DOHH2 (cell line): ENCODE data around the gene TESK1.

Source experiments
- CTCF ChIP-seq: fragments of 200-600 bp; sonication (generic); IDR thresholded peaks from one replicate; pipeline ENCODE4 v1.5.1; 2014; ENCODE audit warnings: antibody characterized with exemption, mild to moderate bottlenecking, low read depth, low read length; ENCODE audit not compliant: poor library complexity, severe bottlenecking
- EZH2phosphoT487 ChIP-seq: fragments of 200-600 bp; sonication (generic); IDR thresholded peaks from 2 replicates; pipeline ENCODE4 v1.6.1; 2017; ENCODE audit warnings: borderline replicate concordance, mild to moderate bottlenecking, antibody characterized with exemption, low read length, moderate library complexity, mixed read lengths

DNA sequence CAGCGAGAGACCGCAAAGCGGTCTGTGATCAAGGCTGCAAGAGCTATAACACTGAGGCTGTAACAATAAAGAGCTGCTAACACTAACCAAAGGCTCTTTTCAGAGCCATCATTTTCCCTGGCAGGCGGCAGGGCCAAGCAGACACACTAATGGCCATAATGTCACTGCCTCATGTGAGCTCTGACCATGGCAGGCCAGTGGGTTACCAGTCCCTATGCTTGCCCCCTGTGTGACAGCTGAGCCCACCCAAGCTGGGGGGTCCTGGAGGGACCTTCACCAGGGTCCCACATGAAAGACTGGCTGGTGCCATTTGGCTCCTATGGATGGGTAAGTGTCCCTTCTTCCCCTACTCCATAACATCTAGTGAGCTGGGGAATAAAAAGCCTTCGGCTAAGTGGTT, 29.6 kb upstream of the TESK1 start:
- no peak for TF ChIP-seq CTCF
- no peak for TF ChIP-seq EZH2phosphoT487
